HepG2 (cell line): ENCODE data around the gene TACC2. TPM values are rescaled to one million over a fixed set of nuclear protein-coding genes. Genes with fewer than 3 reads are reported as not detected.
A peak's percentile ranks its signal among the peaks of the same experiment; 100 is the strongest.

Experiments used
- ATF4 ChIP-seq, 2 experiments: fragments of 450-650 bp in 1 of 2; sonication (generic) in 1 of 2; formaldehyde crosslinking; IDR thresholded peaks; 2 replicates each; pipeline versions ENCODE4 v1.5.0 to v1.8.0; 2020 to 2022; ENCODE audit warnings: mild to moderate bottlenecking in 1 of 2, missing genetic modification reagents in 1 of 2
- BRD4 ChIP-seq: sonication (generic); formaldehyde crosslinking; IDR thresholded peaks from 2 replicates; pipeline ENCODE4 v1.4.0; 2020; ENCODE audit warnings: missing genetic modification reagents
- CENPBD1 ChIP-seq: sonication (generic); formaldehyde crosslinking; IDR thresholded peaks from 2 replicates; pipeline ENCODE4 v1.8.0; 2022; ENCODE audit warnings: missing genetic modification reagents, low read depth, mild to moderate bottlenecking, borderline replicate concordance
- CHD2 ChIP-seq: IDR thresholded peaks from 2 replicates; pipeline ENCODE4 v1.6.1; 2011; ENCODE audit warnings: low read depth, low read length, improper control_type of control experiment
- EHMT2 ChIP-seq: fragments of 200-600 bp; sonication (generic); IDR thresholded peaks from 2 replicates; pipeline ENCODE4 v1.7.0; 2017; ENCODE audit warnings: antibody characterized with exemption, low read depth, low read length, borderline replicate concordance
- HNRNPK ChIP-seq: fragments of 200-400 bp; formaldehyde crosslinking; IDR thresholded peaks from 2 replicates; pipeline ENCODE4 v1.6.1; 2018; ENCODE audit warnings: low read length, low read depth, moderate library complexity, mild to moderate bottlenecking; ENCODE audit not compliant: poor library complexity, severe bottlenecking
- KLF15 ChIP-seq: sonication (generic); formaldehyde crosslinking; IDR thresholded peaks from 2 replicates; pipeline ENCODE4 v1.8.1; 2023; ENCODE audit warnings: borderline replicate concordance, mild to moderate bottlenecking, inconsistent platforms, missing genetic modification reagents, mixed read lengths
- LCORL ChIP-seq, 2 experiments: fragments of 450-650 bp in 1 of 2; sonication (generic) in 1 of 2; formaldehyde crosslinking in 1 of 2; IDR thresholded peaks; 2 replicates each; pipeline versions ENCODE4 v1.5.0 to v1.6.1; 2017 to 2020; ENCODE audit warnings: antibody characterized with exemption in 1 of 2, missing genetic modification reagents in 1 of 2
- MNT ChIP-seq: fragments of 450-650 bp; IDR thresholded peaks from 2 replicates; pipeline ENCODE4 v1.6.1; 2016
- NFATC3 ChIP-seq: sonication (generic); formaldehyde crosslinking; IDR thresholded peaks from 2 replicates; pipeline ENCODE4 v1.5.1; 2020; ENCODE audit warnings: mild to moderate bottlenecking, missing genetic modification reagents
- RARG ChIP-seq: sonication (generic); formaldehyde crosslinking; IDR thresholded peaks from 2 replicates; pipeline ENCODE4 v1.4.0; 2020; ENCODE audit warnings: low read depth, mild to moderate bottlenecking, missing genetic modification reagents
- RCOR2 ChIP-seq: IDR thresholded peaks from 2 replicates; pipeline ENCODE4 v1.6.1; 2016; ENCODE audit warnings: missing biosample characterization, missing genetic modification reagents
- RFXAP ChIP-seq: sonication (generic); formaldehyde crosslinking; IDR thresholded peaks from 2 replicates; pipeline ENCODE4 v1.4.0; 2020; ENCODE audit warnings: missing genetic modification reagents, borderline replicate concordance
- SMC3 ChIP-seq: IDR thresholded peaks from 2 replicates; pipeline ENCODE4 v1.6.1; 2011; ENCODE audit warnings: low read length, improper control_type of control experiment
- STAG1 ChIP-seq: sonication (generic); formaldehyde crosslinking; IDR thresholded peaks from 2 replicates; pipeline ENCODE4 v1.4.0; 2020; ENCODE audit warnings: missing genetic modification reagents
- TBX2 ChIP-seq: sonication (generic); formaldehyde crosslinking; IDR thresholded peaks from 2 replicates; pipeline ENCODE4 v1.5.0; 2020; ENCODE audit warnings: missing genetic modification reagents, mild to moderate bottlenecking, borderline replicate concordance
- ZFP90 ChIP-seq: sonication (generic); formaldehyde crosslinking; IDR thresholded peaks from 2 replicates; pipeline ENCODE4 v1.8.0; 2022; ENCODE audit warnings: missing genetic modification reagents, mild to moderate bottlenecking, inconsistent platforms, borderline replicate concordance
- ZHX2 ChIP-seq, 2 experiments: sonication (generic) in 1 of 2; formaldehyde crosslinking in 1 of 2; IDR thresholded peaks; 2 replicates each; pipeline versions ENCODE4 v1.6.1 to v1.9.0; 2014 to 2022; ENCODE audit warnings: antibody characterized with exemption in 1 of 2, borderline replicate concordance in 1 of 2, inconsistent platforms in 1 of 2, low read depth in 1 of 2, missing genetic modification reagents in 1 of 2
- ZNF773 ChIP-seq: sonication (generic); formaldehyde crosslinking; IDR thresholded peaks from 2 replicates; pipeline ENCODE4 v1.4.0; 2020; ENCODE audit warnings: missing genetic modification reagents, borderline replicate concordance
- polyA plus RNA-seq, 8 experiments: library from polyadenylated mRNA; depleted of rRNA in 3 of 8; stranded (reverse) in 7 of 8; unstranded in 1 of 8; fragments of >200 nt; fragmentation: Illumina TruSeq in 4 of 8; extraction: Trizol in 4 of 8; gene quantifications; 2 replicates each; pipeline versions ENCODE4 v1.2.1 to v1.2.3, GENCODE V29; 2011 to 2016; ENCODE audit warnings: low read depth in 4 of 8, missing spikeins in 1 of 8, mixed read lengths in 1 of 8; ENCODE audit not compliant: insufficient read depth in 1 of 8
- total RNA-seq, 5 experiments: library from RNA; depleted of rRNA; stranded (reverse); fragments of >200 nt; fragmentation: Illumina TruSeq; extraction: Trizol; gene quantifications; 2 replicates each; pipeline ENCODE4 v1.2.3, GENCODE V29; 2016; ENCODE audit warnings: low read depth in 1 of 5

Gene TACC2
- total and polyA plus RNA-seq, 2 of the 13 experiments (the other 11 are each of a cell fraction or from before 2014, with no cell fraction given) = 11.8 to 16.0 TPM

GRCh38 chr10:122176232-122177213, 187.6 kb downstream of the TACC2 start (continued):
- TF ChIP-seq ATF4 (CRISPR knock-in tag; IDR thresholded peaks at IDR 0.05) (no peak), RFXAP (no peak), NFATC3 (CRISPR knock-in tag) (no peak), CENPBD1 (CRISPR knock-in tag) (no peak), BRD4 (CRISPR knock-in tag) (no peak), CHD2 (no peak), RCOR2 (CRISPR knock-in tag) (peak; percentile 15; the same call in 1 of the 2 replicates), TBX2 (CRISPR knock-in tag) (no peak), RARG (CRISPR knock-in tag) (no peak), MNT (no peak), ZHX2 (IDR thresholded peaks at IDR 0.05; ENCODE audit: low read depth) (no peak), ZHX2 (CRISPR knock-in tag; IDR thresholded peaks at IDR 0.05; ENCODE audit: borderline replicate concordance) (no peak), ZFP90 (CRISPR knock-in tag) (no peak), HNRNPK (no peak), EHMT2 (no peak), KLF15 (CRISPR knock-in tag) (no peak), ZNF773 (CRISPR knock-in tag) (no peak), SMC3 (peak; percentile 71), LCORL (IDR thresholded peaks at IDR 0.05) (peak; percentile 65), LCORL (CRISPR knock-in tag; IDR thresholded peaks at IDR 0.05) (peak; percentile 90), STAG1 (peak; percentile 55)
